ENCODE data around the gene CPNE6. TPM values are rescaled to one million over a fixed set of nuclear protein-coding genes. Genes with fewer than 3 reads are reported as not detected.

CPNE6 gene
- total and polyA plus RNA-seq, 2 of the 13 experiments (the other 11 are each of a cell fraction or from before 2014, with no cell fraction given): not detected

DNA sequence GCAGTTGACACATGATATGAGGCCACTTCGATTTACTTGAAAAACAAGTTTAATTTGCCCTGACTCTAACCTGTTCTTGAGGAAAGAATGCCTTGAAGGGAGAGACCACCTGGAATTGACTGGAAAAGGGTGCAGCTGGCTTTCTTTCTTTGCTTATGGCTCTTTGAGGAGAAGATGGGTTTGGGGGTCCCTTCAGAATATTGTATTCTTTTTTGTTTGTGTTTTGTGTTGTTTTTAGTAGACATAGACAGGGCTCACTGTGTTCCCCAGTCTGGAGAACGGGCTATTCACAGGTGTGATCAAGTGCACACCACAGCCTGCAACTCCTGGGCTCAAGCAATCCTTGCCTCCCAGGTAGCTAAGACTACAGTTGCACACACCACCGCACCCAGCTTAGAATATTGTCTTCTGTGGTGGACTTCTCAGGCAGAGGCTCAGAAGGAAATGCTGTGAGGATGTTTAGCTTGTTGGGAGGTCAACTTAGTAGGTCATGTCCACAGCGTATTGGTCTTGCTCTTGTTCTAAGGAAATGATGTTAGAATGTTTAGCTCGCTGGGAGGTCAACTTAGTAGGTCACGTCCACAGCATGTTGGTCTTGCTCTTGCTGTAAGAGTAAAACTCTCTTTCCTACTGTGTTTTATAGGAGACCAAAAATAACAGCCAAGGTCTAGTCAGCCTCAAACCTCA is 44.9 kb downstream of the CPNE6 start (continued):
- TF ChIP-seq, protein P1, sequence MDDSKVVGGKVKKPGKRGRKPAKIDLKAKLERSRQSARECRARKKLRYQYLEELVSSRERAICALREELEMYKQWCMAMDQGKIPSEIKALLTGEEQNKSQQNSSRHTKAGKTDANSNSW (CRISPR knock-in tag; IDR thresholded peaks at IDR 0.05; ENCODE audit: borderline replicate concordance): no peak
- TF ChIP-seq, protein P2, sequence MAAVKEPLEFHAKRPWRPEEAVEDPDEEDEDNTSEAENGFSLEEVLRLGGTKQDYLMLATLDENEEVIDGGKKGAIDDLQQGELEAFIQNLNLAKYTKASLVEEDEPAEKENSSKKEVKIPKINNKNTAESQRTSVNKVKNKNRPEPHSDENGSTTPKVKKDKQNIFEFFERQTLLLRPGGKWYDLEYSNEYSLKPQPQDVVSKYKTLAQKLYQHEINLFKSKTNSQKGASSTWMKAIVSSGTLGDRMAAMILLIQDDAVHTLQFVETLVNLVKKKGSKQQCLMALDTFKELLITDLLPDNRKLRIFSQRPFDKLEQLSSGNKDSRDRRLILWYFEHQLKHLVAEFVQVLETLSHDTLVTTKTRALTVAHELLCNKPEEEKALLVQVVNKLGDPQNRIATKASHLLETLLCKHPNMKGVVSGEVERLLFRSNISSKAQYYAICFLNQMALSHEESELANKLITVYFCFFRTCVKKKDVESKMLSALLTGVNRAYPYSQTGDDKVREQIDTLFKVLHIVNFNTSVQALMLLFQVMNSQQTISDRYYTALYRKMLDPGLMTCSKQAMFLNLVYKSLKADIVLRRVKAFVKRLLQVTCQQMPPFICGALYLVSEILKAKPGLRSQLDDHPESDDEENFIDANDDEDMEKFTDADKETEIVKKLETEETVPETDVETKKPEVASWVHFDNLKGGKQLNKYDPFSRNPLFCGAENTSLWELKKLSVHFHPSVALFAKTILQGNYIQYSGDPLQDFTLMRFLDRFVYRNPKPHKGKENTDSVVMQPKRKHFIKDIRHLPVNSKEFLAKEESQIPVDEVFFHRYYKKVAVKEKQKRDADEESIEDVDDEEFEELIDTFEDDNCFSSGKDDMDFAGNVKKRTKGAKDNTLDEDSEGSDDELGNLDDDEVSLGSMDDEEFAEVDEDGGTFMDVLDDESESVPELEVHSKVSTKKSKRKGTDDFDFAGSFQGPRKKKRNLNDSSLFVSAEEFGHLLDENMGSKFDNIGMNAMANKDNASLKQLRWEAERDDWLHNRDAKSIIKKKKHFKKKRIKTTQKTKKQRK (IDR thresholded peaks at IDR 0.05; ENCODE audit: low read length): no peak
- peak; percentile 43; the same call in 1 of the 2 replicates for TF ChIP-seq MED1 (CRISPR knock-in tag; IDR thresholded peaks at IDR 0.05)
- no peak for TF ChIP-seq RNF2 (conservative IDR thresholded peaks at IDR 0.05; ENCODE audit: low read depth)
- no peak for TF ChIP-seq FOXA3 (CRISPR knock-in tag; IDR thresholded peaks at IDR 0.05)
- TF ChIP-seq, protein P3, sequence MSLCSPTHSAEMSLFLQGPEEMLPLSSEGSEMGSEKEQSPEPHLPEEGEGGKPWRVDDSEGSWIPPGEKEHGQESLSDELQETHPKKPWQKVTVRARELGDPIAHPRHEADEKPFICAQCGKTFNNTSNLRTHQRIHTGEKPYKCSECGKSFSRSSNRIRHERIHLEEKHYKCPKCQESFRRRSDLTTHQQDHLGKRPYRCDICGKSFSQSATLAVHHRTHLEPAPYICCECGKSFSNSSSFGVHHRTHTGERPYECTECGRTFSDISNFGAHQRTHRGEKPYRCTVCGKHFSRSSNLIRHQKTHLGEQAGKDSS (CRISPR knock-in tag; IDR thresholded peaks at IDR 0.05; ENCODE audit: borderline replicate concordance, low read depth): no peak
- TF ChIP-seq ZFP1 (CRISPR knock-in tag; IDR thresholded peaks at IDR 0.05): no peak
- TF ChIP-seq, protein P4, sequence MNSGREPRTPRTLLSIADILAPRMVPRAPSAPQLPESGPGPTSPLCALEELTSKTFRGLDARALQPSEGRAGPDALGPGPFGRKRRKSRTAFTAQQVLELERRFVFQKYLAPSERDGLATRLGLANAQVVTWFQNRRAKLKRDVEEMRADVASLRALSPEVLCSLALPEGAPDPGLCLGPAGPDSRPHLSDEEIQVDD (CRISPR knock-in tag; IDR thresholded peaks at IDR 0.05; ENCODE audit: borderline replicate concordance): 0 out of 2 replicates have a peak, but pooled peaks have one; percentile 22
- TF ChIP-seq HCFC1 (IDR thresholded peaks at IDR 0.05; ENCODE audit: low read depth, low read length): no peak
- no peak for TF ChIP-seq NFIC (IDR thresholded peaks at IDR 0.05; ENCODE audit: low read length)
- TF ChIP-seq, protein P5, sequence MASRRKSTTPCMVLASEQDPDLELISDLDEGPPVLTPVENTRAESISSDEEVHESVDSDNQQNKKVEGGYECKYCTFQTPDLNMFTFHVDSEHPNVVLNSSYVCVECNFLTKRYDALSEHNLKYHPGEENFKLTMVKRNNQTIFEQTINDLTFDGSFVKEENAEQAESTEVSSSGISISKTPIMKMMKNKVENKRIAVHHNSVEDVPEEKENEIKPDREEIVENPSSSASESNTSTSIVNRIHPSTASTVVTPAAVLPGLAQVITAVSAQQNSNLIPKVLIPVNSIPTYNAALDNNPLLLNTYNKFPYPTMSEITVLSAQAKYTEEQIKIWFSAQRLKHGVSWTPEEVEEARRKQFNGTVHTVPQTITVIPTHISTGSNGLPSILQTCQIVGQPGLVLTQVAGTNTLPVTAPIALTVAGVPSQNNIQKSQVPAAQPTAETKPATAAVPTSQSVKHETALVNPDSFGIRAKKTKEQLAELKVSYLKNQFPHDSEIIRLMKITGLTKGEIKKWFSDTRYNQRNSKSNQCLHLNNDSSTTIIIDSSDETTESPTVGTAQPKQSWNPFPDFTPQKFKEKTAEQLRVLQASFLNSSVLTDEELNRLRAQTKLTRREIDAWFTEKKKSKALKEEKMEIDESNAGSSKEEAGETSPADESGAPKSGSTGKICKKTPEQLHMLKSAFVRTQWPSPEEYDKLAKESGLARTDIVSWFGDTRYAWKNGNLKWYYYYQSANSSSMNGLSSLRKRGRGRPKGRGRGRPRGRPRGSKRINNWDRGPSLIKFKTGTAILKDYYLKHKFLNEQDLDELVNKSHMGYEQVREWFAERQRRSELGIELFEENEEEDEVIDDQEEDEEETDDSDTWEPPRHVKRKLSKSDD (CRISPR knock-in tag; IDR thresholded peaks at IDR 0.05; ENCODE audit: low read depth): no peak
- TF ChIP-seq ZNF546 (CRISPR knock-in tag; conservative IDR thresholded peaks at IDR 0.05): no peak
- TF ChIP-seq ZMYM2 (CRISPR knock-in tag; IDR thresholded peaks at IDR 0.05): no peak
- no peak for TF ChIP-seq ZNF891 (CRISPR knock-in tag; IDR thresholded peaks at IDR 0.05)

All from HepG2 (cell line).